Testis (tissue), 2 donors: Measurements from ENCODE around the gene GRIK2.

Source experiments
- CTCF ChIP-seq, 3 experiments: fragments of 450-650 bp in 2 of 3; fragments of 200-600 bp in 1 of 3; sonication (generic) in 1 of 3; IDR thresholded peaks; one replicate each; pipeline ENCODE4 v1.5.1; 2016 to 2019; ENCODE audit warnings: antibody characterized with exemption in 3 of 3, mild to moderate bottlenecking in 2 of 3, moderate library complexity in 1 of 3
- POLR2A ChIP-seq: fragments of 450-650 bp; IDR thresholded peaks from one replicate; pipeline ENCODE4 v1.6.1; 2017; ENCODE audit warnings: antibody characterized with exemption, mild to moderate bottlenecking, moderate library complexity

GRCh38 chr6:101558712-101559111 lies 165.2 kb downstream of the GRIK2 start:
- TF ChIP-seq CTCF (IDR thresholded peaks at IDR 0.05) (no peak), POLR2A (no peak)
